Fibroblast of skin of right biceps (primary cell): ENCODE data around the gene ANXA1.

Experiments
- DNase-seq: peaks from one replicate; pipeline ENCODE4 v3.0.0-alpha.2; 2013

Gene ANXA1

GRCh38 chr9:73151653-73152542 lies at the start of gene ANXA1:
Gene ANXA1 (plus strand): TSS chr9:73151865. CDS start chr9:73158536, 6,671 bp downstream.
- DNase-seq: peak; percentile 87

- DNase-seq: no peak
Observed at GRCh38 chr9:73104342-73104741, 47.3 kb upstream of the ANXA1 start.

- DNase-seq: no peak
Observed at GRCh38 chr9:73104921-73105320, 46.7 kb upstream of the ANXA1 start.

- peak; percentile 52 for DNase-seq
Observed at GRCh38 chr9:73107489-73108069, 44.1 kb upstream of the ANXA1 start.

- no peak for DNase-seq
Observed at GRCh38 chr9:73114058-73114457, 37.6 kb upstream of the ANXA1 start.

GRCh38 chr9:73114958-73115357 lies 36.7 kb upstream of the ANXA1 start:
- DNase-seq: peak; percentile 38

GRCh38 chr9:73116031-73116430 lies 35.6 kb upstream of the ANXA1 start:
- peak; percentile 83 for DNase-seq

- no peak for DNase-seq
Observed at GRCh38 chr9:73116880-73117279, 34.8 kb upstream of the ANXA1 start.

GRCh38 chr9:73118286-73118685 lies 33.4 kb upstream of the ANXA1 start:
- peak; percentile 49 for DNase-seq

GRCh38 chr9:73118898-73119554 lies 32.6 kb upstream of the ANXA1 start:
- peak; percentile 91 for DNase-seq

GRCh38 chr9:73121375-73121935 lies 30.2 kb upstream of the ANXA1 start:
- no peak for DNase-seq

- DNase-seq: peak; percentile 61
Observed at GRCh38 chr9:73125651-73126050, 26.0 kb upstream of the ANXA1 start.

- no peak for DNase-seq
Observed at GRCh38 chr9:73129941-73130685, 21.6 kb upstream of the ANXA1 start.

- DNase-seq: no peak
Observed at GRCh38 chr9:73131461-73131860, 20.2 kb upstream of the ANXA1 start.

- peak; percentile 85 for DNase-seq
Observed at GRCh38 chr9:73132034-73132776, 19.5 kb upstream of the ANXA1 start.

GRCh38 chr9:73133022-73133651 lies 18.5 kb upstream of the ANXA1 start:
- DNase-seq: no peak

- no peak for DNase-seq
Observed at GRCh38 chr9:73133921-73134407, 17.7 kb upstream of the ANXA1 start.

- DNase-seq: peak; percentile 38
Observed at GRCh38 chr9:73135394-73135793, 16.3 kb upstream of the ANXA1 start.

- DNase-seq: no peak
Observed at GRCh38 chr9:73137286-73137899, 14.3 kb upstream of the ANXA1 start.

GRCh38 chr9:73137914-73138313 lies 13.8 kb upstream of the ANXA1 start:
- DNase-seq: no peak

GRCh38 chr9:73138516-73138915 lies 13.1 kb upstream of the ANXA1 start:
- DNase-seq: no peak
